GM23338 (cell line): ENCODE measurements around the gene COMMD4. TPM values are rescaled to one million over a fixed set of nuclear protein-coding genes. Genes with fewer than 3 reads are reported as not detected.

Experiments
- ATAC-seq: fragments of 200-7000 bp; cut with Tn5 transposase; 3 replicates; pipeline ENCODE4 v1.9.1; 2020
- DNase-seq: peaks from one replicate; pipeline ENCODE4 v3.0.0-alpha.2; 2015; ENCODE audit warnings: low spot score
- H2AFZ ChIP-seq: fragments of 200-600 bp; sonication (generic); 2 replicates; pipeline ENCODE4 v1.8.0; 2016; ENCODE audit warnings: antibody characterized with exemption, mild to moderate bottlenecking, moderate library complexity
- H3F3A ChIP-seq: fragments of 200-600 bp; sonication (generic); replicated peaks from 2 replicates; pipeline ENCODE4 v1.8.0; 2017; ENCODE audit warnings: antibody characterized with exemption, mixed run types, low read depth
- H3K27ac ChIP-seq: fragments of 200-600 bp; sonication (generic); 2 replicates; pipeline ENCODE4 v1.6.1; 2016; ENCODE audit warnings: low read depth
- H3K27me3 ChIP-seq: fragments of 200-600 bp; sonication (generic); 2 replicates; pipeline ENCODE4 v1.8.0; 2016; ENCODE audit warnings: mild to moderate bottlenecking, mixed run types, moderate library complexity; ENCODE audit not compliant: insufficient read depth
- H3K36me3 ChIP-seq: fragments of 200-600 bp; sonication (generic); 2 replicates; pipeline ENCODE4 v1.8.0; 2016; ENCODE audit warnings: mild to moderate bottlenecking; ENCODE audit not compliant: insufficient read depth
- H3K4me1 ChIP-seq: fragments of 200-600 bp; sonication (generic); 2 replicates; pipeline ENCODE4 v1.8.0; 2016; ENCODE audit warnings: mild to moderate bottlenecking, moderate library complexity; ENCODE audit not compliant: insufficient read depth
- H3K4me2 ChIP-seq: fragments of 200-600 bp; sonication (generic); 2 replicates; pipeline ENCODE4 v1.7.1; 2017; ENCODE audit warnings: mixed run types
- H3K4me3 ChIP-seq: fragments of 200-600 bp; sonication (generic); 2 replicates; pipeline ENCODE4 v1.6.1; 2016; ENCODE audit warnings: mixed run types
- H3K79me2 ChIP-seq: fragments of 200-600 bp; sonication (generic); replicated peaks from 2 replicates; pipeline ENCODE4 v1.8.0; 2017; ENCODE audit warnings: mild to moderate bottlenecking; ENCODE audit not compliant: insufficient read depth
- H3K9me2 ChIP-seq: fragments of 200-600 bp; sonication (generic); 2 replicates; pipeline ENCODE4 v1.8.0; 2017; ENCODE audit not compliant: insufficient read depth
- H4K20me1 ChIP-seq: fragments of 200-600 bp; sonication (generic); replicated peaks from 2 replicates; pipeline ENCODE4 v1.8.0; 2017; ENCODE audit warnings: mild to moderate bottlenecking; ENCODE audit not compliant: insufficient read depth
- H3K27ac Mint-ChIP-seq: 2 replicates; pipeline ENCODE4 v1.8.0; 2020; ENCODE audit warnings: inconsistent platforms, mild to moderate bottlenecking, moderate library complexity, mixed read lengths
- H3K27me3 Mint-ChIP-seq: 3 replicates; pipeline ENCODE4 v1.8.0; 2022; ENCODE audit warnings: low read depth, mild to moderate bottlenecking, moderate library complexity, mixed read lengths, inconsistent platforms; ENCODE audit not compliant: insufficient read depth, poor library complexity
- H3K36me3 Mint-ChIP-seq: 3 replicates; pipeline ENCODE4 v1.8.0; 2021; ENCODE audit warnings: low read depth, mild to moderate bottlenecking, inconsistent platforms, moderate library complexity, mixed read lengths
- H3K4me1 Mint-ChIP-seq: 3 replicates; pipeline ENCODE4 v1.8.0; 2020; ENCODE audit warnings: mild to moderate bottlenecking, inconsistent platforms, mixed read lengths
- H3K4me3 Mint-ChIP-seq: 3 replicates; pipeline ENCODE4 v1.8.0; 2021; ENCODE audit warnings: moderate library complexity, mild to moderate bottlenecking, inconsistent platforms, mixed read lengths
- H3K9me3 Mint-ChIP-seq: 3 replicates; pipeline ENCODE4 v1.8.0; 2020; ENCODE audit warnings: moderate library complexity, mild to moderate bottlenecking, inconsistent platforms, mixed read lengths
- CREB1 ChIP-seq: fragments of 250-450 bp; sonication (Bioruptor Pico); IDR thresholded peaks from 2 replicates; pipeline ENCODE4 v1.5.0; 2020; ENCODE audit warnings: low read depth, mild to moderate bottlenecking, moderate library complexity
- EZH2 ChIP-seq: fragments of 200-600 bp; sonication (generic); IDR thresholded peaks from one replicate; pipeline ENCODE4 v1.8.0; 2017; ENCODE audit warnings: antibody characterized with exemption, mild to moderate bottlenecking, low read depth; ENCODE audit not compliant: unreplicated experiment
- EZH2phosphoT487 ChIP-seq: fragments of 200-600 bp; sonication (generic); IDR thresholded peaks from one replicate; pipeline ENCODE4 v1.8.1; 2018; ENCODE audit warnings: antibody characterized with exemption; ENCODE audit not compliant: unreplicated experiment
- JUNB ChIP-seq: IDR thresholded peaks from one replicate; pipeline ENCODE4 v1.6.1; 2016; ENCODE audit warnings: antibody characterized with exemption; ENCODE audit not compliant: unreplicated experiment
- NANOG ChIP-seq: IDR thresholded peaks from 2 replicates; pipeline ENCODE4 v1.6.1; 2016; ENCODE audit warnings: antibody characterized with exemption, borderline replicate concordance
- POLR2AphosphoS5 ChIP-seq: IDR thresholded peaks from 2 replicates; pipeline ENCODE4 v1.6.1; 2016; ENCODE audit warnings: antibody characterized with exemption, low read depth
- STAT1 ChIP-seq: IDR thresholded peaks from one replicate; pipeline ENCODE4 v1.6.1; 2016; ENCODE audit warnings: antibody characterized with exemption; ENCODE audit not compliant: unreplicated experiment
- ZNF114 ChIP-seq: fragments of 250-450 bp; sonication (Bioruptor Pico); IDR thresholded peaks from 2 replicates; pipeline ENCODE4 v1.5.0; 2020; ENCODE audit warnings: mild to moderate bottlenecking, moderate library complexity
- ZNF331 ChIP-seq: fragments of 250-450 bp; sonication (Bioruptor Pico); IDR thresholded peaks from 2 replicates; pipeline ENCODE4 v1.5.0; 2020; ENCODE audit warnings: low read depth, mild to moderate bottlenecking, moderate library complexity
- polyA plus RNA-seq: library from polyadenylated mRNA; unstranded; fragments of >200 nt; fragmentation: Nextera tagmentation; extraction: Ambion mirVana; gene quantifications from 2 replicates; pipeline ENCODE4 v1.2.1, GENCODE V29; 2016
- total RNA-seq: library from RNA; depleted of rRNA; stranded (reverse); fragments of >200 nt; shearing (Covaris generic); gene quantifications from 2 replicates; pipeline ENCODE4 v1.2.3, GENCODE V29; 2014
- TF ChIP-seq, protein P1 (sequence below), 2 experiments: fragments of 200-600 bp in 1 of 2; sonication (generic) in 1 of 2; conservative IDR thresholded peaks; 2 replicates each; pipeline versions ENCODE4 v1.5.1 to v1.6.1; 2016 to 2017; ENCODE audit warnings: antibody characterized with exemption in 2 of 2, low read depth in 2 of 2, mild to moderate bottlenecking in 2 of 2, moderate library complexity in 1 of 2
- TF ChIP-seq, protein P2 (sequence below): IDR thresholded peaks from one replicate; pipeline ENCODE4 v1.6.1; 2018; ENCODE audit warnings: antibody characterized with exemption; ENCODE audit not compliant: unreplicated experiment
- TF ChIP-seq, protein P3 (sequence below): IDR thresholded peaks from 2 replicates; pipeline ENCODE4 v1.6.1; 2016; ENCODE audit warnings: antibody characterized with exemption
- TF ChIP-seq, protein P4 (sequence below): fragments of 250-450 bp; sonication (Bioruptor Pico); IDR thresholded peaks from 2 replicates; pipeline ENCODE4 v1.5.0; 2020; ENCODE audit warnings: mild to moderate bottlenecking, moderate library complexity

COMMD4 gene
- total and polyA plus RNA-seq, 2 experiments from 2014 or later = 131 TPM

DNA sequence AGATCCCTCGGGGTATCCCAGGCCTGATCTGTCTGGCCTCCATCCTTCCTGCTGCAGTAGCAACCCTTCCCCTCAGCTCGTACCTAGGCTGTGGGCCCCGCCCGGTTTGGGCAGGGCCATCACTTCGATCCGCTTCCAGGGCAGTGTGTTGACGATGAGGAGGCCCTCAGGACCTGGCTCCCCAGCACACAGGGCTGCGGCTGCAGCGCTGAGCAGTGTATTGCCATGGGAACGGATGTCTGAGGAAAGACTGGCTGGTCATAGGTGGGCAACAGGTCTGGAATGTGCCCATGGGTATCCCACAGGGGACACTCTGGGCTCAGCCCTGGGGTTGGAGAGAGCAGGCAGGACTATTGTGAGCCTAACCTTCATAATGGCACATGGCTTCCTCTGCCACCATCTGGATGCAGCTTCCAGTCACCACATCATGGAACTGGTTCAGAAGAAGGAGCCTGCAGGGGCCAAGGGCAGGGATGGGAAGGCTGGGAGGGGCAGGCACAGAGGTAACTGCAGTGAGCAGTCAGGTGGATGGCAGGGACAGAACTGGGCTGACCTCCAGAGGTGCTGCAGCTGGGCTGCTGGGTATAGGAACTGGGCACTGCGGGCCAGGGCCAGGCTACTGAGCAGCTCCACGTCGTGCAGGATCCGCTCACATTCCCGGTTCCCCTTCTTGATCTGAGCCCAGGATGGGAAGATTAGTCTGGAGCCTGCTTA lies 23.8 kb downstream of the COMMD4 start:
- Histone ChIP-seq H3K79me2 (no peaks in the 10 kb centered on the region), H4K20me1 (no peaks in the 10 kb centered on the region), H3K36me3 (no peaks in the 10 kb centered on the region), H3K9me2 (no peaks in the 10 kb centered on the region), H3K27ac (no peak overlapping the region), H2AFZ (no peak overlapping the region), H3F3A (no peaks in the 10 kb centered on the region), H3K27me3 (no peaks in the 10 kb centered on the region), H3K4me2 (no peak overlapping the region), H3K4me3 (no peak overlapping the region), H3K4me1 (no peaks in the 10 kb centered on the region)
- TF ChIP-seq, protein P1, sequence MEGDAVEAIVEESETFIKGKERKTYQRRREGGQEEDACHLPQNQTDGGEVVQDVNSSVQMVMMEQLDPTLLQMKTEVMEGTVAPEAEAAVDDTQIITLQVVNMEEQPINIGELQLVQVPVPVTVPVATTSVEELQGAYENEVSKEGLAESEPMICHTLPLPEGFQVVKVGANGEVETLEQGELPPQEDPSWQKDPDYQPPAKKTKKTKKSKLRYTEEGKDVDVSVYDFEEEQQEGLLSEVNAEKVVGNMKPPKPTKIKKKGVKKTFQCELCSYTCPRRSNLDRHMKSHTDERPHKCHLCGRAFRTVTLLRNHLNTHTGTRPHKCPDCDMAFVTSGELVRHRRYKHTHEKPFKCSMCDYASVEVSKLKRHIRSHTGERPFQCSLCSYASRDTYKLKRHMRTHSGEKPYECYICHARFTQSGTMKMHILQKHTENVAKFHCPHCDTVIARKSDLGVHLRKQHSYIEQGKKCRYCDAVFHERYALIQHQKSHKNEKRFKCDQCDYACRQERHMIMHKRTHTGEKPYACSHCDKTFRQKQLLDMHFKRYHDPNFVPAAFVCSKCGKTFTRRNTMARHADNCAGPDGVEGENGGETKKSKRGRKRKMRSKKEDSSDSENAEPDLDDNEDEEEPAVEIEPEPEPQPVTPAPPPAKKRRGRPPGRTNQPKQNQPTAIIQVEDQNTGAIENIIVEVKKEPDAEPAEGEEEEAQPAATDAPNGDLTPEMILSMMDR (conservative IDR thresholded peaks at IDR 0.05; ENCODE audit: low read depth in 2 of 2) = no peak
- TF ChIP-seq ZNF114 (CRISPR knock-in tag) = no peak
- no peak for TF ChIP-seq JUNB
- no peak for TF ChIP-seq POLR2AphosphoS5
- TF ChIP-seq, protein P2, sequence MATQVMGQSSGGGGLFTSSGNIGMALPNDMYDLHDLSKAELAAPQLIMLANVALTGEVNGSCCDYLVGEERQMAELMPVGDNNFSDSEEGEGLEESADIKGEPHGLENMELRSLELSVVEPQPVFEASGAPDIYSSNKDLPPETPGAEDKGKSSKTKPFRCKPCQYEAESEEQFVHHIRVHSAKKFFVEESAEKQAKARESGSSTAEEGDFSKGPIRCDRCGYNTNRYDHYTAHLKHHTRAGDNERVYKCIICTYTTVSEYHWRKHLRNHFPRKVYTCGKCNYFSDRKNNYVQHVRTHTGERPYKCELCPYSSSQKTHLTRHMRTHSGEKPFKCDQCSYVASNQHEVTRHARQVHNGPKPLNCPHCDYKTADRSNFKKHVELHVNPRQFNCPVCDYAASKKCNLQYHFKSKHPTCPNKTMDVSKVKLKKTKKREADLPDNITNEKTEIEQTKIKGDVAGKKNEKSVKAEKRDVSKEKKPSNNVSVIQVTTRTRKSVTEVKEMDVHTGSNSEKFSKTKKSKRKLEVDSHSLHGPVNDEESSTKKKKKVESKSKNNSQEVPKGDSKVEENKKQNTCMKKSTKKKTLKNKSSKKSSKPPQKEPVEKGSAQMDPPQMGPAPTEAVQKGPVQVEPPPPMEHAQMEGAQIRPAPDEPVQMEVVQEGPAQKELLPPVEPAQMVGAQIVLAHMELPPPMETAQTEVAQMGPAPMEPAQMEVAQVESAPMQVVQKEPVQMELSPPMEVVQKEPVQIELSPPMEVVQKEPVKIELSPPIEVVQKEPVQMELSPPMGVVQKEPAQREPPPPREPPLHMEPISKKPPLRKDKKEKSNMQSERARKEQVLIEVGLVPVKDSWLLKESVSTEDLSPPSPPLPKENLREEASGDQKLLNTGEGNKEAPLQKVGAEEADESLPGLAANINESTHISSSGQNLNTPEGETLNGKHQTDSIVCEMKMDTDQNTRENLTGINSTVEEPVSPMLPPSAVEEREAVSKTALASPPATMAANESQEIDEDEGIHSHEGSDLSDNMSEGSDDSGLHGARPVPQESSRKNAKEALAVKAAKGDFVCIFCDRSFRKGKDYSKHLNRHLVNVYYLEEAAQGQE = no peak
- TF ChIP-seq, protein P3, sequence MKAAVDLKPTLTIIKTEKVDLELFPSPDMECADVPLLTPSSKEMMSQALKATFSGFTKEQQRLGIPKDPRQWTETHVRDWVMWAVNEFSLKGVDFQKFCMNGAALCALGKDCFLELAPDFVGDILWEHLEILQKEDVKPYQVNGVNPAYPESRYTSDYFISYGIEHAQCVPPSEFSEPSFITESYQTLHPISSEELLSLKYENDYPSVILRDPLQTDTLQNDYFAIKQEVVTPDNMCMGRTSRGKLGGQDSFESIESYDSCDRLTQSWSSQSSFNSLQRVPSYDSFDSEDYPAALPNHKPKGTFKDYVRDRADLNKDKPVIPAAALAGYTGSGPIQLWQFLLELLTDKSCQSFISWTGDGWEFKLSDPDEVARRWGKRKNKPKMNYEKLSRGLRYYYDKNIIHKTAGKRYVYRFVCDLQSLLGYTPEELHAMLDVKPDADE = no peak
- TF ChIP-seq, protein P4, sequence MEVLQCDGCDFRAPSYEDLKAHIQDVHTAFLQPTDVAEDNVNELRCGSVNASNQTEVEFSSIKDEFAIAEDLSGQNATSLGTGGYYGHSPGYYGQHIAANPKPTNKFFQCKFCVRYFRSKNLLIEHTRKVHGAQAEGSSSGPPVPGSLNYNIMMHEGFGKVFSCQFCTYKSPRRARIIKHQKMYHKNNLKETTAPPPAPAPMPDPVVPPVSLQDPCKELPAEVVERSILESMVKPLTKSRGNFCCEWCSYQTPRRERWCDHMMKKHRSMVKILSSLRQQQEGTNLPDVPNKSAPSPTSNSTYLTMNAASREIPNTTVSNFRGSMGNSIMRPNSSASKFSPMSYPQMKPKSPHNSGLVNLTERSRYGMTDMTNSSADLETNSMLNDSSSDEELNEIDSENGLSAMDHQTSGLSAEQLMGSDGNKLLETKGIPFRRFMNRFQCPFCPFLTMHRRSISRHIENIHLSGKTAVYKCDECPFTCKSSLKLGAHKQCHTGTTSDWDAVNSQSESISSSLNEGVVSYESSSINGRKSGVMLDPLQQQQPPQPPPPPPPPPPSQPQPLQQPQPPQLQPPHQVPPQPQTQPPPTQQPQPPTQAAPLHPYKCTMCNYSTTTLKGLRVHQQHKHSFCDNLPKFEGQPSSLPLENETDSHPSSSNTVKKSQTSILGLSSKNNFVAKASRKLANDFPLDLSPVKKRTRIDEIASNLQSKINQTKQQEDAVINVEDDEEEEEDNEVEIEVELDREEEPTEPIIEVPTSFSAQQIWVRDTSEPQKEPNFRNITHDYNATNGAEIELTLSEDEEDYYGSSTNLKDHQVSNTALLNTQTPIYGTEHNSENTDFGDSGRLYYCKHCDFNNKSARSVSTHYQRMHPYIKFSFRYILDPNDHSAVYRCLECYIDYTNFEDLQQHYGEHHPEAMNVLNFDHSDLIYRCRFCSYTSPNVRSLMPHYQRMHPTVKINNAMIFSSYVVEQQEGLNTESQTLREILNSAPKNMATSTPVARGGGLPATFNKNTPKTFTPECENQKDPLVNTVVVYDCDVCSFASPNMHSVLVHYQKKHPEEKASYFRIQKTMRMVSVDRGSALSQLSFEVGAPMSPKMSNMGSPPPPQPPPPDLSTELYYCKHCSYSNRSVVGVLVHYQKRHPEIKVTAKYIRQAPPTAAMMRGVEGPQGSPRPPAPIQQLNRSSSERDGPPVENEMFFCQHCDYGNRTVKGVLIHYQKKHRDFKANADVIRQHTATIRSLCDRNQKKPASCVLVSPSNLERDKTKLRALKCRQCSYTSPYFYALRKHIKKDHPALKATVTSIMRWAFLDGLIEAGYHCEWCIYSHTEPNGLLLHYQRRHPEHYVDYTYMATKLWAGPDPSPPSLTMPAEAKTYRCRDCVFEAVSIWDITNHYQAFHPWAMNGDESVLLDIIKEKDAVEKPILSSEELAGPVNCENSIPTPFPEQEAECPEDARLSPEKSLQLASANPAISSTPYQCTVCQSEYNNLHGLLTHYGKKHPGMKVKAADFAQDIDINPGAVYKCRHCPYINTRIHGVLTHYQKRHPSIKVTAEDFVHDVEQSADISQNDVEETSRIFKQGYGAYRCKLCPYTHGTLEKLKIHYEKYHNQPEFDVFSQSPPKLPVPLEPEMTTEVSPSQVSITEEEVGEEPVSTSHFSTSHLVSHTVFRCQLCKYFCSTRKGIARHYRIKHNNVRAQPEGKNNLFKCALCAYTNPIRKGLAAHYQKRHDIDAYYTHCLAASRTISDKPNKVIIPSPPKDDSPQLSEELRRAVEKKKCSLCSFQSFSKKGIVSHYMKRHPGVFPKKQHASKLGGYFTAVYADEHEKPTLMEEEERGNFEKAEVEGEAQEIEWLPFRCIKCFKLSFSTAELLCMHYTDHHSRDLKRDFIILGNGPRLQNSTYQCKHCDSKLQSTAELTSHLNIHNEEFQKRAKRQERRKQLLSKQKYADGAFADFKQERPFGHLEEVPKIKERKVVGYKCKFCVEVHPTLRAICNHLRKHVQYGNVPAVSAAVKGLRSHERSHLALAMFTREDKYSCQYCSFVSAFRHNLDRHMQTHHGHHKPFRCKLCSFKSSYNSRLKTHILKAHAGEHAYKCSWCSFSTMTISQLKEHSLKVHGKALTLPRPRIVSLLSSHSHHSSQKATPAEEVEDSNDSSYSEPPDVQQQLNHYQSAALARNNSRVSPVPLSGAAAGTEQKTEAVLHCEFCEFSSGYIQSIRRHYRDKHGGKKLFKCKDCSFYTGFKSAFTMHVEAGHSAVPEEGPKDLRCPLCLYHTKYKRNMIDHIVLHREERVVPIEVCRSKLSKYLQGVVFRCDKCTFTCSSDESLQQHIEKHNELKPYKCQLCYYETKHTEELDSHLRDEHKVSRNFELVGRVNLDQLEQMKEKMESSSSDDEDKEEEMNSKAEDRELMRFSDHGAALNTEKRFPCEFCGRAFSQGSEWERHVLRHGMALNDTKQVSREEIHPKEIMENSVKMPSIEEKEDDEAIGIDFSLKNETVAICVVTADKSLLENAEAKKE = no peak
- no peak for TF ChIP-seq CREB1 (CRISPR knock-in tag)
- TF ChIP-seq STAT1 = no peak
- TF ChIP-seq NANOG = no peak
- TF ChIP-seq ZNF331 = no peak
- TF ChIP-seq EZH2 = no peak
- no peak for TF ChIP-seq EZH2phosphoT487
- Mint-ChIP-seq H3K27me3 (peaks cover 15% of the 10 kb centered on the region), H3K4me1 (no peaks in the 10 kb centered on the region; the same call in 2 of the 3 replicates), H3K36me3 (peaks cover 21% of the 10 kb centered on the region), H3K9me3 (no peaks in the 10 kb centered on the region), H3K27ac (no peak overlapping the region), H3K4me3 (no peak overlapping the region)
- ATAC-seq (no peak), DNase-seq (no peak)
